ENCODE measurements around the gene TSC22D2.

- TF ChIP-seq, protein P1, sequence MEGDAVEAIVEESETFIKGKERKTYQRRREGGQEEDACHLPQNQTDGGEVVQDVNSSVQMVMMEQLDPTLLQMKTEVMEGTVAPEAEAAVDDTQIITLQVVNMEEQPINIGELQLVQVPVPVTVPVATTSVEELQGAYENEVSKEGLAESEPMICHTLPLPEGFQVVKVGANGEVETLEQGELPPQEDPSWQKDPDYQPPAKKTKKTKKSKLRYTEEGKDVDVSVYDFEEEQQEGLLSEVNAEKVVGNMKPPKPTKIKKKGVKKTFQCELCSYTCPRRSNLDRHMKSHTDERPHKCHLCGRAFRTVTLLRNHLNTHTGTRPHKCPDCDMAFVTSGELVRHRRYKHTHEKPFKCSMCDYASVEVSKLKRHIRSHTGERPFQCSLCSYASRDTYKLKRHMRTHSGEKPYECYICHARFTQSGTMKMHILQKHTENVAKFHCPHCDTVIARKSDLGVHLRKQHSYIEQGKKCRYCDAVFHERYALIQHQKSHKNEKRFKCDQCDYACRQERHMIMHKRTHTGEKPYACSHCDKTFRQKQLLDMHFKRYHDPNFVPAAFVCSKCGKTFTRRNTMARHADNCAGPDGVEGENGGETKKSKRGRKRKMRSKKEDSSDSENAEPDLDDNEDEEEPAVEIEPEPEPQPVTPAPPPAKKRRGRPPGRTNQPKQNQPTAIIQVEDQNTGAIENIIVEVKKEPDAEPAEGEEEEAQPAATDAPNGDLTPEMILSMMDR (IDR thresholded peaks at IDR 0.05; ENCODE audit: insufficient read depth, low read depth, low read length), result no peak
- TF ChIP-seq EZH2 (IDR thresholded peaks at IDR 0.05; ENCODE audit: insufficient read depth, low read length), result no peak
Measured at GRCh38 chr3:150407051-150407807, 869 bp upstream of the TSC22D2 start.
